ENCODE results near the gene TMEM92. TPM values are rescaled to one million over a fixed set of nuclear protein-coding genes. Genes with fewer than 3 reads are reported as not detected.
"Not testable (repeated sequence)": the region's sequence is repeated elsewhere in the genome, so short reads cannot be mapped to it uniquely, and the experiment has no call there.

TMEM92 gene
- total RNA-seq, 1 donor from 2014 or later, result 28.1 TPM

- Mint-ChIP-seq H3K27ac (ENCODE audit: unreplicated experiment) (no peak overlapping the region), H3K36me3 (ENCODE audit: low read depth, unreplicated experiment) (peaks cover 13% of the 10 kb centered on the region), H3K4me1 (ENCODE audit: unreplicated experiment) (peaks cover 4% of the 10 kb centered on the region), H3K27me3 (ENCODE audit: unreplicated experiment) (peaks cover 9% of the 10 kb centered on the region), H3K9me3 (ENCODE audit: unreplicated experiment) (no peaks in the 10 kb centered on the region), H3K4me3 (ENCODE audit: unreplicated experiment) (no peak overlapping the region)
- TF ChIP-seq CTCF (IDR thresholded peaks at IDR 0.05; ENCODE audit: unreplicated experiment), result no peak
- no peak for DNase-seq (ENCODE audit: low spot score)
These were observed 11.7 kb downstream of the TMEM92 start for GRCh38 chr17:50285941-50286340.

- H3K27me3 Mint-ChIP-seq (ENCODE audit: unreplicated experiment); H3K4me1 Mint-ChIP-seq (ENCODE audit: unreplicated experiment); H3K27ac Mint-ChIP-seq (ENCODE audit: unreplicated experiment); H3K4me3 Mint-ChIP-seq (ENCODE audit: unreplicated experiment); H3K36me3 Mint-ChIP-seq (ENCODE audit: low read depth, unreplicated experiment); DNase-seq (ENCODE audit: low spot score); H3K9me3 Mint-ChIP-seq (ENCODE audit: unreplicated experiment): not testable (repeated sequence)
These were observed 13.0 kb downstream of the TMEM92 start for GRCh38 chr17:50287302-50287701.

GRCh38 chr17:50288306-50288705 is 14.0 kb downstream of the TMEM92 start:
- Mint-ChIP-seq H3K4me1 (ENCODE audit: unreplicated experiment) (peaks cover 4% of the 10 kb centered on the region), H3K27me3 (ENCODE audit: unreplicated experiment) (peaks cover 9% of the 10 kb centered on the region), H3K27ac (ENCODE audit: unreplicated experiment) (no peak overlapping the region), H3K9me3 (ENCODE audit: unreplicated experiment) (no peaks in the 10 kb centered on the region), H3K4me3 (ENCODE audit: unreplicated experiment) (no peak overlapping the region), H3K36me3 (ENCODE audit: low read depth, unreplicated experiment) (peaks cover under 1% of the 10 kb centered on the region)
- TF ChIP-seq CTCF (IDR thresholded peaks at IDR 0.05; ENCODE audit: unreplicated experiment), result no peak
- no peak for DNase-seq (ENCODE audit: low spot score)

GRCh38 chr17:50289278-50289677 is 15.0 kb downstream of the TMEM92 start:
- no peak for DNase-seq (ENCODE audit: low spot score)
- Mint-ChIP-seq H3K4me1 (ENCODE audit: unreplicated experiment) (peaks cover 4% of the 10 kb centered on the region), H3K9me3 (ENCODE audit: unreplicated experiment) (no peaks in the 10 kb centered on the region), H3K27ac (ENCODE audit: unreplicated experiment) (no peak overlapping the region), H3K27me3 (ENCODE audit: unreplicated experiment) (peaks cover 9% of the 10 kb centered on the region), H3K4me3 (ENCODE audit: unreplicated experiment) (no peak overlapping the region), H3K36me3 (ENCODE audit: low read depth, unreplicated experiment) (no peaks in the 10 kb centered on the region)
- no peak for TF ChIP-seq CTCF (IDR thresholded peaks at IDR 0.05; ENCODE audit: unreplicated experiment)

GRCh38 chr17:50289991-50290702 is 15.9 kb downstream of the TMEM92 start:
- H3K36me3 Mint-ChIP-seq (ENCODE audit: low read depth, unreplicated experiment), result no peaks in the 10 kb centered on the region
- no peak for TF ChIP-seq CTCF (IDR thresholded peaks at IDR 0.05; ENCODE audit: unreplicated experiment)
- no peaks in the 10 kb centered on the region for H3K9me3 Mint-ChIP-seq (ENCODE audit: unreplicated experiment)
- H3K27ac Mint-ChIP-seq (ENCODE audit: unreplicated experiment), result no peak overlapping the region
- no peak for DNase-seq (ENCODE audit: low spot score)
- H3K4me3 Mint-ChIP-seq (ENCODE audit: unreplicated experiment), result no peak overlapping the region
- H3K4me1 Mint-ChIP-seq (ENCODE audit: unreplicated experiment), result peaks cover 4% of the 10 kb centered on the region
- peaks cover 11% of the 10 kb centered on the region for H3K27me3 Mint-ChIP-seq (ENCODE audit: unreplicated experiment)

Measured in endothelial cell (in vitro differentiated cells).